SHP77 treated with DMSO at 0.1 percent for 48 hours (cell line): Measurements from ENCODE around the gene COPZ2.
A peak's percentile ranks its signal among the peaks of the same experiment; 100 is the strongest.
"Not testable (repeated sequence)": the region's sequence is repeated elsewhere in the genome, so short reads cannot be mapped to it uniquely, and the experiment has no call there.

Source experiments
- DNase-seq: peaks from one replicate; lab custom pipeline; 2025; lab: John Stamatoyannopoulos, UW

Gene COPZ2

DNA sequence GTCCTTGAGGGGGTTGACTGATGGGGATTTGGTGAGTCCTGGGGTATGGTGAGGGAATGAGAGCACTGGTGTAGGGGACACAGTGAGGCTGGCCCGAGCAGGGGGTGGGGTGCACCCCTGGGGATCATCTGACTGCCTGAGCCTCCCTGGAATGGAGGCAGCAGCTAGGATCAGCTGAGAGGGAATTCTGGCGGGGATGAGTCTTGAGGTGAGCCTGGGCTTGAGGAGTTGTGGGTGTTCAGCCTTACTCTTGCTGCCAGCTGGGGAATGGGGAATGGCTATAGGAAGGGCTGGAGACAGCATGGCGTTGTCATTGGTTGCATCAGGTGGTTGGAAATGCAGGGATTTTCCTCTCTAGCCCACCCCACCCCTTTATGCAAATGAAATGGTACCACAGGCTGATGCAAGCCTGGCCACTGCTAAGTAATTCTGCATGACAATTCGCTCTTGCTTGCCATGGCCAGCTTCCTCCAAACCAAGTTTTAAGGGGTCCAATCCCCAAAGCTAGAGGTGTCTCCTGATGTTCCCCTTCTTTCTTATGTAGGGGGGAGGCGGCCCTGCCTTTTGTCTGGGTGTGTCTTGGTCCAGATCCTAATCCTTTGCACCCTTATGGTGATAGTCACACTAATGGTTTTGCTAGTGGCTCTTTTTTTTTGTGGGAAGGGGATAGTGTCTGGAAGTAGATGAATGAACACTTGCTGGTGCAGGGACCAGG is 18.1 kb upstream of the COPZ2 start:
- DNase-seq: no peak

- DNase-seq: peak; percentile 55
Observed at GRCh38 chr17:48054238-48055185, 16.9 kb upstream of the COPZ2 start.

GRCh38 chr17:48053758-48054237 is 16.2 kb upstream of the COPZ2 start:
- no peak for DNase-seq

DNA sequence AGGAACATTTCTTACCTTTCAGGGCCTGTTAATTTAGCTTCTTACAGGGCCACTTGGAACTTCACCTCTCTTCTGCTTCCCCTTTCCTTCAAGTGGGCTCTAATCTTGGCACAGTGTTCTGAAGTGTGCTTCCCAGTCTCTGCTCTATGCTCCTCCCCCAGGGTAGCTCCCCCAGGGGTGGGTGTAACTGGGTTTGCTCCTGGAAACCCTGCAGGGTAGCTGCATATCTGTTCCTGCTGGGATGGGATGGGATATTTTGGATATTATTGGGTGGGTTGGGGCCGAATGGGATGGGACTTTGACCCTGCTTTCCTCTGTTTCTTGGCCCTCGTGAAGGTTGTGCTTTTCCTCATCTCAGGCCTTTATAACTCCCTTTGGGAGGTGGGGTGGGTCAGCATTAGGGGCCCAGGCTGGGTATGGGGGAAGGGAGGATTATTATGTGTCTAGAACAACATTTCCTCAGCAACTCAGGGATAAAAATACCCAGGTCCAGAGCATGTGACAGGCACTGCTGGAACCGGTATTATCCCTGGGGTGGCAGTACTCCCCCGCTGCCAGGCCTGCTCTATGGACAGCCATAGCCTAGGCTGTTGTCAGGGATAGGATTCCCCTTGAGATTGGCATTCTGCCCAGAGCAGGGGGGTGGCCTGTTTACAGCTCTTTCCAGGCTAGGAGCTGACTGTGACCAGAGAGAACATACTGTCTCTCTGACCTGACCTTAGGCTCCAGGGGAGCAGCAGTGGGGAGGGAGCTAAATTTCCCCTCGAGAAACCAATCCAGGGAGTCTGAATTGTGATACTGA is 15.6 kb upstream of the COPZ2 start:
- peak; percentile 31 for DNase-seq

- DNase-seq: no peak
Observed at GRCh38 chr17:48051706-48052486, 14.3 kb upstream of the COPZ2 start.

- no peak for DNase-seq
Observed at GRCh38 chr17:48051283-48051682, 13.7 kb upstream of the COPZ2 start.

- peak; percentile 82 for DNase-seq
Observed at GRCh38 chr17:48048384-48049126, 11.0 kb upstream of the COPZ2 start.

DNA sequence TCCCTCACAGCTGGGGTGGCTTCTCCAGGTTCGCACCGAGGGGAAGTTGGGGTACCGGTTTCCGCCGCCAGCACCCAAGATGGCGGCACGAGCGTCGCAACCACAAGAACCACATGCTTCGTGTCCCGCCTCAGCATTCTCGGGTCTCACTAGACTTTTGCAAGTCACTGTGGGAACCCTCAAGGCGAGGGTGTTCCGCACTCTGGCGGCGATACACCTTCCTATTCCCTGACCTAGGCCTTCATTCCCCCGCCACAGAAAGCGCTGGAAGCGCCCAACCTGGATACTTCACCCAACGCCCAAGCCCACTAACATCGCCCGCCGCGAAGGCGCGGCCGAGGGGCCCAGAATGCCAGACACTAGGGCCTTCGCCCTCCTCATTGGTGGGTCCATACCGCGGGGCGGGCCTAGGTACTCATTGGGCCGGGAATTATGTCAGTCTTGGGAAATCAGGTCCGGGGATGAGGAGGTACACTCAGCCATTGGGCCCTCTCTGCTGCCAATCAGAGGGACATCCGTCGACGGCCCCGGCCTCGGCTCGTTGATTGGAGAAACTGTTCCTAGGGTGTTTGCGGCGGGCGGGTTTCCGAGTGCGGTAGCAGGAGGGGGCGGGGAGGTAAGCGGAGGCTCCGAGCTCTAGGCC is 10.3 kb upstream of the COPZ2 start, which contains the start of gene NFE2L1:
TSS of gene NFE2L1 (plus strand) at position 619 of the 643 bp plus-strand sequence. CDS start 2,760 bp downstream, outside the sequence.
- peak; percentile 99 for DNase-seq

GRCh38 chr17:48047113-48047740 is 9.6 kb upstream of the COPZ2 start:
- DNase-seq: no peak

GRCh38 chr17:48046296-48046695 is 8.7 kb upstream of the COPZ2 start:
- no peak for DNase-seq

DNA sequence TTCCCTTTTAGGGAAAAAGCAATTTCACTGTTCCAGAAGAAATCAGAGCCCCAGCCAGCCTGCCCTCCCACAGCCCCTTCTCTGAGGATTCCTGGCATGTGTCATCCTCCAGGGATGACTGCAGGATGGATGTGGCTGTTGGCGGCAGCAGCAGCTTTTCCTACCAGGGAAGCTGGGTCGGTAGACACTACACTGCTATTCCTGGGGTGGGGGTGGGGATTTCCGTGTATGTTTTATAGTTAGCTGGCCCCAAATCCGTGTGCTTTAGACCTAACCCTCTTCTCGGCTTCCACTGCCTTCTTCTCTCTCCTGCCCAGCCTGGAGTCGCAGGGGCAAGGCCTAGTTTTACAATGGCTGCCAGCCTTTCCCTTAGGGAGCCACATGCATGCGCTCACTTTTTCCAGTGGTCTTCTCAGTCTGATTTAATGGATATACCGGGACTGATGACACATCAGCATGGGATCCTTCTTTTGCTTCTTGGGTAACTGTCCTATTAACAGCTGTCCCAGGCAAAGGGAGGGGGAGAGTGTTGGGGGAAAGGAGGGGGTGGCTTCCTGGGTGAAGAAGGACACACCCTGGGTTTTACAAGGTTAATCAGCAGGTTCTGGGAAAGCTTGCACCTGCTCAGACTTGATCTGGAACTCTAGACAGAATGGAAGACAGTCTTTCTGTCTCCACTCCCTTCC is 7.9 kb upstream of the COPZ2 start:
- no peak for DNase-seq

DNA sequence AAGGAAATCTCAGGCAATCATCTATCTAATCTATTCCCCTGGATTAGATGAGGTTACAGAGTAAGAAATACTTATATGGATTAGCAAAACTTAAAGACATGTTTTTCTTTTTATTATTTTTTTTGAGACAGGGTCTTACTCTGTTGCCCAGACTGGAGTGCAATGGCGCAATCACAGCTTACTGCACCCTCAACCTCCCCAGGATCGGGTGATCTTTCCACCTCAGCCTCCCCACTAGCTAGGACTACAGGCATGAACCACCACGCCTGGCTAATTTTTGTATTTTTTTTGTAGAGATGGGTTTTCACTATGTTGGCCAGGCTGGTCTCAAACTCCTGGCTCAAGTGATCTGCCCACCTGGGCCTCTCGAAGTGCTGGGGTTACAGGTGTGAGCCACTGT is 7.3 kb upstream of the COPZ2 start:
- DNase-seq: no peak

DNA sequence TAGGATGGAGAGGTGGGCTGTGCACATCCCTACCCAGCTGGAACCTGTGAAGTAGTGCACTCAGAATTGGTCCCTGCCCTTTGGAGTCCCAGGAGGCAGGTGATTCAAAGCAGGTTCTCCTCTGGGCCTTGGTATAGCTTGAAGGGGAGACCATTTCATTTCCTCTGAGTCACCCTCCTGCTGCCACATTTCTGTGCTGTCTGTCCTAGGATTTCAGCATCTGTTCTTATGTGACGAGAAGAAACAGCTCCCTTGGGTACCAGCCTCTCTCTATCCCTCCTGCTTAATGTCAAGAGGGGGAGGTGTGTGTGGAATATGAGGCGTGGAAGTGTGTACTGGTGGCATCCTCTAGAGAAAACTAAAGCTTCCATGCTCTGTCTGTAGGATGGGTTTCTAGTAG is 5.6 kb upstream of the COPZ2 start:
- DNase-seq: no peak

DNA sequence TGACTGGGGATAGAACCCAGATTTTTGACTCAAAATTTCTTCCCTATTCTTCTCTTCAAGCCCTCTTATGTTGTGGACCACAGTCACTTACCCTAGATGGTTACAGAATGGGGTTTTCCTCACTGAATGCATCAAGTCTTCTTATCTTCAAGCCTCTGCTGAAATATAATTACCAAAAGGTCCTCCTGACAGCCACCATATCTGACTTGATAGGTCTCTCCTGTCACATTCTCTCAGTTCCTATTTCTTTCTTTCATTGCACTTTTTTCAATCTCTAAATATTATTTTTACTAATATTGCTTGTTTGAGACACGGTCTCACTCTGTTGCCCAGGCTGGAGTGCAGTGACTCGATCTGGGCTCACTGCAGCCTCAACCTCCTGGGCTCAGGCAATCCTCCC is 1.1 kb upstream of the COPZ2 start:
- DNase-seq: no peak

GRCh38 chr17:48037838-48038323 is 284 bp upstream of the COPZ2 start:
- DNase-seq: no peak

- no peak for DNase-seq
Observed at GRCh38 chr17:48036693-48037035, 933 bp downstream of the COPZ2 start.

DNA sequence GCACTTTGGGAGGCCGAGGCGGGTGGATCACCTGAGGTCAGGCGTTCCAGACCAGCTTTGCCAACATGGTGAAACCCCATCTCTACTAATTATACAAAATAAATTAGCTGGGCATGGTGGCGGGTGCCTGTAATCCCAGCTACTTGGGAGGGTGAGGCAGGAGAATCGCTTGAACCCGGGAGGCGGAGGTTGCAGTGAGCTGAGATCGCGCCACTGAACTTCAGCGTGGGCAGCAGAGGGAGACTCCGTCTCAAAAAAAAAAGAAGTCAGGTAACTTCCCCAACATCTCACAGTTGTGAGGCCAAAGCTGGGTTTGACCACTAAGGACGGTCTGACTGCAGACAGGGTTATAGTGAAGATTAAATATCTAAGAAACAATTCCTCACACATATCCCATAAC is 2.9 kb downstream of the COPZ2 start:
- not testable (repeated sequence) for DNase-seq

GRCh38 chr17:48031966-48032365 is 5.6 kb downstream of the COPZ2 start:
- no peak for DNase-seq

DNA sequence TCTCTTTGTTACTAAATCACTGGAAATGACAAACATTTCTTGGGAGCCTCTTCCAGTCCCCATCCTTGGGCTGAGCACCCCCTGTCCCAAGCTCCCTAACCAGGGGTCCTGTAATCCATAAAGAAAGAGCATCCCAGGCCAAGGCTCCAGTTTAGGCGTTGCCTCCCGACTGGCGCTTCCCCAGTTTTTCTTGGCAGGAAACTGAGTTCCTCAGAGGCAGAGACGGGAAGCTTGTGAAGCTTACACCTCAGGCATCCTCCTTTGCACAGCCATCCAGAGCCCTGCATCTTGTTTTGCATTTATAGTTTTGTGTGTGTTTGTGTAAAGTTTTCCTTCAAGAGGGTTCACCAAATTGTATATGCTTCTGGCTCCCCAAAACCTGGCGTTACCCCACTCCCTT is 7.1 kb downstream of the COPZ2 start:
- no peak for DNase-seq
